ENCODE measurements around the gene NEK10. TPM values are rescaled to one million over a fixed set of nuclear protein-coding genes. Genes with fewer than 3 reads are reported as not detected.

NEK10 gene
- total RNA-seq, 1 experiment from 2014 or later: 5.7 TPM

DNA sequence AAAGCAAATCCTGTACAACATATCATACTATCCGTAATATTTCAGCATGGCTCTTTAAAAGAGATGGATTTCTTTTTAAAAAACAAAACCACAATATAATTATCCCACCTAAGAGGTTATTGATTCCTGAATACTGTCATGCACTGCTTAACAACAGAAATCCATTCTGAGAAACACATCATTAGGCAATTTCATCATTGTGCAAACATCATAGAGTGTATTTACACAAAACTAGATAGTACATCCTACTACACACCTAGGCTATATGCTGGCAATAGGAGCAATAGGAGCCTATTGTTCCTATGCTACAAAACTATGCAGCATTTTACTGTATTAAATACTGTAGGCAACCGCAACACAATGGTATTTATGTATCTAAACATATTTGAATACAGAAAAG, 242.0 kb downstream of the NEK10 start:
- ChIA-PET POLR2A (no interaction called here), CTCF (no interaction called here)
- TF ChIP-seq SIN3A (IDR thresholded peaks at IDR 0.05; ENCODE audit: borderline replicate concordance, insufficient read depth, low read depth, low read length) (no peak), POLR2AphosphoS5 (IDR thresholded peaks at IDR 0.05; ENCODE audit: low read depth, low read length) (no peak), TCF7L2 (IDR thresholded peaks at IDR 0.05; ENCODE audit: low read depth, low read length) (no peak)
- TF ChIP-seq, protein P1, sequence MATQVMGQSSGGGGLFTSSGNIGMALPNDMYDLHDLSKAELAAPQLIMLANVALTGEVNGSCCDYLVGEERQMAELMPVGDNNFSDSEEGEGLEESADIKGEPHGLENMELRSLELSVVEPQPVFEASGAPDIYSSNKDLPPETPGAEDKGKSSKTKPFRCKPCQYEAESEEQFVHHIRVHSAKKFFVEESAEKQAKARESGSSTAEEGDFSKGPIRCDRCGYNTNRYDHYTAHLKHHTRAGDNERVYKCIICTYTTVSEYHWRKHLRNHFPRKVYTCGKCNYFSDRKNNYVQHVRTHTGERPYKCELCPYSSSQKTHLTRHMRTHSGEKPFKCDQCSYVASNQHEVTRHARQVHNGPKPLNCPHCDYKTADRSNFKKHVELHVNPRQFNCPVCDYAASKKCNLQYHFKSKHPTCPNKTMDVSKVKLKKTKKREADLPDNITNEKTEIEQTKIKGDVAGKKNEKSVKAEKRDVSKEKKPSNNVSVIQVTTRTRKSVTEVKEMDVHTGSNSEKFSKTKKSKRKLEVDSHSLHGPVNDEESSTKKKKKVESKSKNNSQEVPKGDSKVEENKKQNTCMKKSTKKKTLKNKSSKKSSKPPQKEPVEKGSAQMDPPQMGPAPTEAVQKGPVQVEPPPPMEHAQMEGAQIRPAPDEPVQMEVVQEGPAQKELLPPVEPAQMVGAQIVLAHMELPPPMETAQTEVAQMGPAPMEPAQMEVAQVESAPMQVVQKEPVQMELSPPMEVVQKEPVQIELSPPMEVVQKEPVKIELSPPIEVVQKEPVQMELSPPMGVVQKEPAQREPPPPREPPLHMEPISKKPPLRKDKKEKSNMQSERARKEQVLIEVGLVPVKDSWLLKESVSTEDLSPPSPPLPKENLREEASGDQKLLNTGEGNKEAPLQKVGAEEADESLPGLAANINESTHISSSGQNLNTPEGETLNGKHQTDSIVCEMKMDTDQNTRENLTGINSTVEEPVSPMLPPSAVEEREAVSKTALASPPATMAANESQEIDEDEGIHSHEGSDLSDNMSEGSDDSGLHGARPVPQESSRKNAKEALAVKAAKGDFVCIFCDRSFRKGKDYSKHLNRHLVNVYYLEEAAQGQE (IDR thresholded peaks at IDR 0.05; ENCODE audit: insufficient read depth in 1 of 2, low read depth in 2 of 2, low read length in 1 of 2): no peak
- TF ChIP-seq, protein P2, sequence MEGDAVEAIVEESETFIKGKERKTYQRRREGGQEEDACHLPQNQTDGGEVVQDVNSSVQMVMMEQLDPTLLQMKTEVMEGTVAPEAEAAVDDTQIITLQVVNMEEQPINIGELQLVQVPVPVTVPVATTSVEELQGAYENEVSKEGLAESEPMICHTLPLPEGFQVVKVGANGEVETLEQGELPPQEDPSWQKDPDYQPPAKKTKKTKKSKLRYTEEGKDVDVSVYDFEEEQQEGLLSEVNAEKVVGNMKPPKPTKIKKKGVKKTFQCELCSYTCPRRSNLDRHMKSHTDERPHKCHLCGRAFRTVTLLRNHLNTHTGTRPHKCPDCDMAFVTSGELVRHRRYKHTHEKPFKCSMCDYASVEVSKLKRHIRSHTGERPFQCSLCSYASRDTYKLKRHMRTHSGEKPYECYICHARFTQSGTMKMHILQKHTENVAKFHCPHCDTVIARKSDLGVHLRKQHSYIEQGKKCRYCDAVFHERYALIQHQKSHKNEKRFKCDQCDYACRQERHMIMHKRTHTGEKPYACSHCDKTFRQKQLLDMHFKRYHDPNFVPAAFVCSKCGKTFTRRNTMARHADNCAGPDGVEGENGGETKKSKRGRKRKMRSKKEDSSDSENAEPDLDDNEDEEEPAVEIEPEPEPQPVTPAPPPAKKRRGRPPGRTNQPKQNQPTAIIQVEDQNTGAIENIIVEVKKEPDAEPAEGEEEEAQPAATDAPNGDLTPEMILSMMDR (IDR thresholded peaks at IDR 0.05): no peak
- no peaks in the 10 kb centered on the region for H3K4me1 ChIP-seq (ENCODE audit: control insufficient read depth, insufficient read depth, low read length)
- H3K36me3 ChIP-seq (ENCODE audit: control insufficient read depth, insufficient read depth, low read length): no peaks in the 10 kb centered on the region
- no peak overlapping the region for H3K4me3 ChIP-seq (ENCODE audit: low read depth in 2 of 2, low read length in 2 of 2)
- no peaks in the 10 kb centered on the region for H3K9me3 ChIP-seq (ENCODE audit: control insufficient read depth, insufficient read depth, low read depth, low read length)
- no peaks in the 10 kb centered on the region for H3K27me3 ChIP-seq (ENCODE audit: control insufficient read depth, insufficient read depth, low read length)
- no peak for DNase-seq (ENCODE audit: low read depth, low spot score)
- ATAC-seq: no peak
- in situ Hi-C loops (cut with HindIII; ENCODE audit: low pct_unique_long_range_greater_than_20kb, low sequenced_read_pairs): no loop called here
- intact Hi-C loops (cut with micrococcal nuclease; ENCODE audit: unreplicated experiment): no loop called here
- H3K27ac ChIP-seq (ENCODE audit: low read length): no peak overlapping the region
- BruUV-seq (replicated peaks): no TSS peak

DNA sequence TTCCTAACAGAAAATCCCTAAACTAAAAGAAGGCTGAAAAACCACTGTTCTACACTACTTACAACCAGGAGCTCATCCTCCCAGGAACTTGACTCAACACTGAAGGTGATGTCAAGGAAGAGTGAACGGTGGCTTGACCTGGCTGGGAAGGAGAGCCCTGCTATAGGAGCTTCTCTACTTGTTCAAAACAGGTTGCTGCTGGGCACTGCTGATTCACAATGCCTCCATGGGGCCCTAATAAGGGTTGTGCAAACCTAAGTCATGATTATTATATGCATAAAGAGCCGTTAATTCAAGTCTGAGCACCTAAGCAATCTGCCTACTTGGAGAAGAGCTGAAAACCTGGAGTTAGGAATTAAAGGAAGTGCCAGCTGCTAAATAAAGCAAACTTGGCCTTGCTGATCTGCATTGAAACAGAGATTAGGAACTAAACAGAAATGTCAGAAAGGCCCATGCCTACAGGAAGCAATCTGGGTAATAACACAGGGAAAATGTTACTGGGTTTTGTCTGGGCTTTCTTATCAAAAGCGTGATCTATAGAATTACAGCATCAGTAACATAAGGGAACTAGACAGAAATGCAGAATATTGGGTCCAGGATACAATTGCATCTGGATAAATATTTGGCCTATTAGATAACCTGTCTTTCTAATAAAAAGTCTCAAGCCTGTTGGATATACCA, 243.2 kb downstream of the NEK10 start:
- ChIA-PET CTCF (no interaction called here), POLR2A (no interaction called here)
- H3K27ac ChIP-seq (ENCODE audit: low read length): no peak overlapping the region
- BruUV-seq (replicated peaks): no TSS peak
- H3K9me3 ChIP-seq (ENCODE audit: control insufficient read depth, insufficient read depth, low read depth, low read length): no peaks in the 10 kb centered on the region
- H3K4me1 ChIP-seq (ENCODE audit: control insufficient read depth, insufficient read depth, low read length): no peaks in the 10 kb centered on the region
- H3K4me3 ChIP-seq (ENCODE audit: low read depth in 2 of 2, low read length in 2 of 2): no peak overlapping the region
- no peak for ATAC-seq
- in situ Hi-C loops (cut with HindIII; ENCODE audit: low pct_unique_long_range_greater_than_20kb, low sequenced_read_pairs): no loop called here
- no peaks in the 10 kb centered on the region for H3K27me3 ChIP-seq (ENCODE audit: control insufficient read depth, insufficient read depth, low read length)
- TF ChIP-seq TCF7L2 (IDR thresholded peaks at IDR 0.05; ENCODE audit: low read depth, low read length): no peak
- TF ChIP-seq, protein P1 (IDR thresholded peaks at IDR 0.05; ENCODE audit: insufficient read depth in 1 of 2, low read depth in 2 of 2, low read length in 1 of 2): no peak
- DNase-seq (ENCODE audit: low read depth, low spot score): no peak
- no peaks in the 10 kb centered on the region for H3K36me3 ChIP-seq (ENCODE audit: control insufficient read depth, insufficient read depth, low read length)
- intact Hi-C loops (cut with micrococcal nuclease; ENCODE audit: unreplicated experiment): no loop called here

All from Panc1 (cell line).